Measurements from ENCODE around the gene MED8. TPM values are rescaled to one million over a fixed set of nuclear protein-coding genes. Genes with fewer than 3 reads are reported as not detected.
A peak's percentile ranks its signal among the peaks of the same experiment; 100 is the strongest.

Gene MED8
- total and polyA plus RNA-seq, 2 of the 13 experiments (the other 11 are each of a cell fraction or from before 2014, with no cell fraction given), result 16.9 to 77.4 TPM

DNA sequence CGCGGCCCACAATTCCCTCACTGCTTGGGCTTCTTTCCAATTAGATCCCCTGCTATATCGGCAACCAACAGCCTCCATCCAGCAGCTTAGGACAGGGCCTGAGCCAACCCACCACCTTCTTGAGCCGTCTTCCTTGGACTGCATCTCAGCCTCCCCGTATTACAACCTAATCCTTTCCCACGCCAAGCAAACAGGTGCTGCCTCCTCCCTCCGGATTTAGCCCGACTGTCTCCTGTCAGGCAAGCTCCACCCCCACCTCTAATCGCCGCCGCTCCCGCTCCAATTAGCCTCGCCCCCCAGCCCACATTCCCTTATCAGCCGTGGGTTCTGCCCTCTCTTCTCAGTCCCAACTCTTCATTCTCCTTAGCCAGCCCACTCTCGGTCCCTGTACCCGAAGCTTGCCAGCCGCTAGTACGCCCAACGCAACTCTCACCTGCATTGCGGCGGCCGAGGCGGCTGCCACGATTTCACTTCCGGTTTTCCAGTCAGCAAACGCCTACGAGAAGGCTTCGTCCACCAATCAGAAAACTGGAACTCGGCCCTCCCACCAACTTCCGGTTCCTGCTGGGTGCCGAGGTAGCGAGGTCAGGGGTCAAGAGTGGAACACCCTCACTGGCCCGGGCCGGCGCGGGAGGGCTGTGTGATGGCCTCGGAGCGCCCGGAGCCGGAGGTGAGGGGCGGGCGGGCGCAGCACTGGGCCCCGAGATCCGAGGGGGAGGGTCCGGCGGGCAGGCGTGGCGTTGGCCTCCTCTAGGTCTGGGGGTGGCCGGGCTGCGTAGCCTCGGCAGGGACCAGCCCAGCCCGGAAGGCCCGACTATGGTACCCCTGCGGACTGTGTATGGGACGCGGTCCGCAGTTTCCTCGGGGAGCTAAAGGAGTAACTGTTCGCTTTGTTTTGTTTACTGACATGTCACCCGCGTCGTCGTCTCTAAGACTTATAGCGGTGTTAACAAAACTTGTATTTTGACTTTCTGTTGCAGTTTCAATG lies at the start of gene MED8, which contains the start of gene SZT2 (continued):
- TF ChIP-seq, protein P1, sequence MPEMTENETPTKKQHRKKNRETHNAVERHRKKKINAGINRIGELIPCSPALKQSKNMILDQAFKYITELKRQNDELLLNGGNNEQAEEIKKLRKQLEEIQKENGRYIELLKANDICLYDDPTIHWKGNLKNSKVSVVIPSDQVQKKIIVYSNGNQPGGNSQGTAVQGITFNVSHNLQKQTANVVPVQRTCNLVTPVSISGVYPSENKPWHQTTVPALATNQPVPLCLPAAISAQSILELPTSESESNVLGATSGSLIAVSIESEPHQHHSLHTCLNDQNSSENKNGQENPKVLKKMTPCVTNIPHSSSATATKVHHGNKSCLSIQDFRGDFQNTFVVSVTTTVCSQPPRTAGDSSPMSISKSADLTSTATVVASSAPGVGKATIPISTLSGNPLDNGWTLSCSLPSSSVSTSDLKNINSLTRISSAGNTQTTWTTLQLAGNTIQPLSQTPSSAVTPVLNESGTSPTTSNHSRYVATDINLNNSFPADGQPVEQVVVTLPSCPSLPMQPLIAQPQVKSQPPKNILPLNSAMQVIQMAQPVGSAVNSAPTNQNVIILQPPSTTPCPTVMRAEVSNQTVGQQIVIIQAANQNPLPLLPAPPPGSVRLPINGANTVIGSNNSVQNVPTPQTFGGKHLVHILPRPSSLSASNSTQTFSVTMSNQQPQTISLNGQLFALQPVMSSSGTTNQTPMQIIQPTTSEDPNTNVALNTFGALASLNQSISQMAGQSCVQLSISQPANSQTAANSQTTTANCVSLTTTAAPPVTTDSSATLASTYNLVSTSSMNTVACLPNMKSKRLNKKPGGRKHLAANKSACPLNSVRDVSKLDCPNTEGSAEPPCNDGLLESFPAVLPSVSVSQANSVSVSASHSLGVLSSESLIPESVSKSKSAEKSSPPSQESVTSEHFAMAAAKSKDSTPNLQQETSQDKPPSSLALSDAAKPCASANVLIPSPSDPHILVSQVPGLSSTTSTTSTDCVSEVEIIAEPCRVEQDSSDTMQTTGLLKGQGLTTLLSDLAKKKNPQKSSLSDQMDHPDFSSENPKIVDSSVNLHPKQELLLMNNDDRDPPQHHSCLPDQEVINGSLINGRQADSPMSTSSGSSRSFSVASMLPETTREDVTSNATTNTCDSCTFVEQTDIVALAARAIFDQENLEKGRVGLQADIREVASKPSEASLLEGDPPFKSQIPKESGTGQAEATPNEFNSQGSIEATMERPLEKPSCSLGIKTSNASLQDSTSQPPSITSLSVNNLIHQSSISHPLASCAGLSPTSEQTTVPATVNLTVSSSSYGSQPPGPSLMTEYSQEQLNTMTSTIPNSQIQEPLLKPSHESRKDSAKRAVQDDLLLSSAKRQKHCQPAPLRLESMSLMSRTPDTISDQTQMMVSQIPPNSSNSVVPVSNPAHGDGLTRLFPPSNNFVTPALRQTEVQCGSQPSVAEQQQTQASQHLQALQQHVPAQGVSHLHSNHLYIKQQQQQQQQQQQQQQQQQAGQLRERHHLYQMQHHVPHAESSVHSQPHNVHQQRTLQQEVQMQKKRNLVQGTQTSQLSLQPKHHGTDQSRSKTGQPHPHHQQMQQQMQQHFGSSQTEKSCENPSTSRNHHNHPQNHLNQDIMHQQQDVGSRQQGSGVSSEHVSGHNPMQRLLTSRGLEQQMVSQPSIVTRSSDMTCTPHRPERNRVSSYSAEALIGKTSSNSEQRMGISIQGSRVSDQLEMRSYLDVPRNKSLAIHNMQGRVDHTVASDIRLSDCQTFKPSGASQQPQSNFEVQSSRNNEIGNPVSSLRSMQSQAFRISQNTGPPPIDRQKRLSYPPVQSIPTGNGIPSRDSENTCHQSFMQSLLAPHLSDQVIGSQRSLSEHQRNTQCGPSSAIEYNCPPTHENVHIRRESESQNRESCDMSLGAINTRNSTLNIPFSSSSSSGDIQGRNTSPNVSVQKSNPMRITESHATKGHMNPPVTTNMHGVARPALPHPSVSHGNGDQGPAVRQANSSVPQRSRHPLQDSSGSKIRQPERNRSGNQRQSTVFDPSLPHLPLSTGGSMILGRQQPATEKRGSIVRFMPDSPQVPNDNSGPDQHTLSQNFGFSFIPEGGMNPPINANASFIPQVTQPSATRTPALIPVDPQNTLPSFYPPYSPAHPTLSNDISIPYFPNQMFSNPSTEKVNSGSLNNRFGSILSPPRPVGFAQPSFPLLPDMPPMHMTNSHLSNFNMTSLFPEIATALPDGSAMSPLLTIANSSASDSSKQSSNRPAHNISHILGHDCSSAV (CRISPR knock-in tag; IDR thresholded peaks at IDR 0.05; ENCODE audit: borderline replicate concordance), result no peak
- TF ChIP-seq, protein P2, sequence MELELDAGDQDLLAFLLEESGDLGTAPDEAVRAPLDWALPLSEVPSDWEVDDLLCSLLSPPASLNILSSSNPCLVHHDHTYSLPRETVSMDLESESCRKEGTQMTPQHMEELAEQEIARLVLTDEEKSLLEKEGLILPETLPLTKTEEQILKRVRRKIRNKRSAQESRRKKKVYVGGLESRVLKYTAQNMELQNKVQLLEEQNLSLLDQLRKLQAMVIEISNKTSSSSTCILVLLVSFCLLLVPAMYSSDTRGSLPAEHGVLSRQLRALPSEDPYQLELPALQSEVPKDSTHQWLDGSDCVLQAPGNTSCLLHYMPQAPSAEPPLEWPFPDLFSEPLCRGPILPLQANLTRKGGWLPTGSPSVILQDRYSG (CRISPR knock-in tag; IDR thresholded peaks at IDR 0.05), result no peak
- TF ChIP-seq, protein P3, sequence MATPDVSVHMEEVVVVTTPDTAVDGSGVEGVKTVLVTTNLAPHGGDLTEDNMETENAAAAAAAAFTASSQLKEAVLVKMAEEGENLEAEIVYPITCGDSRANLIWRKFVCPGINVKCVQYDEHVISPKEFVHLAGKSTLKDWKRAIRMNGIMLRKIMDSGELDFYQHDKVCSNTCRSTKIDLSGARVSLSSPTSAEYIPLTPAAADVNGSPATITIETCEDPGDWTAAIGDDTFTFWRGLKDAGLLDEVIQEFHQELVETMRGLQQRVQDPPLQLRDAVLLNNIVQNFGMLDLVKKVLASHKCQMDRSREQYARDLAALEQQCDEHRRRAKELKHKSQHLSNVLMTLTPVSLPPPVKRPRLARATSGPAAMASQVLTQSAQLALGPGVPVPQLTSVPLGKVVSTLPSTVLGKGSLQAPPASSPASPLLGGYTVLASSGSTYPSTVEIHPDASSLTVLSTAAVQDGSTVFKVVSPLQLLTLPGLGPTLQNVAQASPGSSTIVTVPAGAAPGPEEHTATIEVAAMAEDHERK (CRISPR knock-in tag; IDR thresholded peaks at IDR 0.05; ENCODE audit: low read depth), result 0 out of 2 replicates have a peak, but pooled peaks have one; percentile 23
- no peak for TF ChIP-seq NCOA1 (CRISPR knock-in tag; IDR thresholded peaks at IDR 0.05)
- TF ChIP-seq ZNF207 (IDR thresholded peaks at IDR 0.05; ENCODE audit: borderline replicate concordance), result no peak
- TF ChIP-seq, protein P4, sequence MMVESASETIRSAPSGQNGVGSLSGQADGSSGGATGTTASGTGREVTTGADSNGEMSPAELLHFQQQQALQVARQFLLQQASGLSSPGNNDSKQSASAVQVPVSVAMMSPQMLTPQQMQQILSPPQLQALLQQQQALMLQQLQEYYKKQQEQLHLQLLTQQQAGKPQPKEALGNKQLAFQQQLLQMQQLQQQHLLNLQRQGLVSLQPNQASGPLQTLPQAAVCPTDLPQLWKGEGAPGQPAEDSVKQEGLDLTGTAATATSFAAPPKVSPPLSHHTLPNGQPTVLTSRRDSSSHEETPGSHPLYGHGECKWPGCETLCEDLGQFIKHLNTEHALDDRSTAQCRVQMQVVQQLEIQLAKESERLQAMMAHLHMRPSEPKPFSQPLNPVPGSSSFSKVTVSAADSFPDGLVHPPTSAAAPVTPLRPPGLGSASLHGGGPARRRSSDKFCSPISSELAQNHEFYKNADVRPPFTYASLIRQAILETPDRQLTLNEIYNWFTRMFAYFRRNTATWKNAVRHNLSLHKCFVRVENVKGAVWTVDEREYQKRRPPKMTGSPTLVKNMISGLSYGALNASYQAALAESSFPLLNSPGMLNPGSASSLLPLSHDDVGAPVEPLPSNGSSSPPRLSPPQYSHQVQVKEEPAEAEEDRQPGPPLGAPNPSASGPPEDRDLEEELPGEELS (CRISPR knock-in tag; IDR thresholded peaks at IDR 0.05), result no peak
- peak; percentile 87 for TF ChIP-seq GABPA (IDR thresholded peaks at IDR 0.05; ENCODE audit: low read depth, low read length)
- TF ChIP-seq GABPA (CRISPR knock-in tag; IDR thresholded peaks at IDR 0.05; ENCODE audit: low read depth), result peak; percentile 98
- peak; percentile 24; the same call in 1 of the 2 replicates for TF ChIP-seq ZNF564 (CRISPR knock-in tag; IDR thresholded peaks at IDR 0.05)
- TF ChIP-seq SMC3 (IDR thresholded peaks at IDR 0.05; ENCODE audit: low read length), result no peak
- no peak for TF ChIP-seq PRMT3 (CRISPR knock-in tag; IDR thresholded peaks at IDR 0.05; ENCODE audit: borderline replicate concordance, low read depth)
- TF ChIP-seq, protein P5, sequence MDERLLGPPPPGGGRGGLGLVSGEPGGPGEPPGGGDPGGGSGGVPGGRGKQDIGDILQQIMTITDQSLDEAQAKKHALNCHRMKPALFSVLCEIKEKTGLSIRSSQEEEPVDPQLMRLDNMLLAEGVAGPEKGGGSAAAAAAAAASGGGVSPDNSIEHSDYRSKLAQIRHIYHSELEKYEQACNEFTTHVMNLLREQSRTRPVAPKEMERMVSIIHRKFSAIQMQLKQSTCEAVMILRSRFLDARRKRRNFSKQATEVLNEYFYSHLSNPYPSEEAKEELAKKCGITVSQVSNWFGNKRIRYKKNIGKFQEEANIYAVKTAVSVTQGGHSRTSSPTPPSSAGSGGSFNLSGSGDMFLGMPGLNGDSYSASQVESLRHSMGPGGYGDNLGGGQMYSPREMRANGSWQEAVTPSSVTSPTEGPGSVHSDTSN (CRISPR knock-in tag; IDR thresholded peaks at IDR 0.05), result peak; percentile 53; the same call in 1 of the 2 replicates
- TF ChIP-seq, protein P6, sequence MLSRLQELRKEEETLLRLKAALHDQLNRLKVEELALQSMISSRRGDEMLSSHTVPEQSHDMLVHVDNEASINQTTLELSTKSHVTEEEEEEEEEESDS (CRISPR knock-in tag; IDR thresholded peaks at IDR 0.05; ENCODE audit: borderline replicate concordance), result peak; percentile 33; the same call in 1 of the 2 replicates
- no peak for TF ChIP-seq TEAD2 (CRISPR knock-in tag; IDR thresholded peaks at IDR 0.05)

Measured in HepG2 (cell line).